Stimulated activated effector memory CD8-positive, alpha-beta T cell treated with anti-CD3 and anti-CD28 coated beads, Interleukin-12 subunit alpha, Interleukin-12 subunit beta, amount 100 ng/mL, for 72 hours (primary cell): Measurements from ENCODE around the gene CDC37L1.
A peak's percentile ranks its signal among the peaks of the same experiment; 100 is the strongest.
"Not testable (repeated sequence)": the region's sequence is repeated elsewhere in the genome, so short reads cannot be mapped to it uniquely, and the experiment has no call there.

Experiments used
- ATAC-seq: fragments of 150-1000 bp; cut with Tn5 transposase; 2 replicates; pipeline ENCODE4 v1.10.0; 2021
- DNase-seq, 2 donors: peaks; one replicate each; pipeline ENCODE4 v3.0.0; 2021 to 2022; ENCODE audit warnings: low spot score in 2 of 2
- H3K27ac Mint-ChIP-seq: one replicate; pipeline ENCODE4 v1.8.0; 2022; ENCODE audit warnings: mild to moderate bottlenecking, mixed read lengths
- H3K36me3 Mint-ChIP-seq: one replicate; pipeline ENCODE4 v1.8.0; 2022; ENCODE audit warnings: mild to moderate bottlenecking, mixed read lengths
- H3K4me1 Mint-ChIP-seq: one replicate; pipeline ENCODE4 v1.8.0; 2022; ENCODE audit warnings: mixed read lengths
- H3K4me3 Mint-ChIP-seq: one replicate; pipeline ENCODE4 v1.8.0; 2022; ENCODE audit warnings: mild to moderate bottlenecking, mixed read lengths
- H3K9me3 Mint-ChIP-seq: one replicate; pipeline ENCODE4 v1.8.0; 2022; ENCODE audit warnings: mixed read lengths

The CDC37L1 gene

DNA sequence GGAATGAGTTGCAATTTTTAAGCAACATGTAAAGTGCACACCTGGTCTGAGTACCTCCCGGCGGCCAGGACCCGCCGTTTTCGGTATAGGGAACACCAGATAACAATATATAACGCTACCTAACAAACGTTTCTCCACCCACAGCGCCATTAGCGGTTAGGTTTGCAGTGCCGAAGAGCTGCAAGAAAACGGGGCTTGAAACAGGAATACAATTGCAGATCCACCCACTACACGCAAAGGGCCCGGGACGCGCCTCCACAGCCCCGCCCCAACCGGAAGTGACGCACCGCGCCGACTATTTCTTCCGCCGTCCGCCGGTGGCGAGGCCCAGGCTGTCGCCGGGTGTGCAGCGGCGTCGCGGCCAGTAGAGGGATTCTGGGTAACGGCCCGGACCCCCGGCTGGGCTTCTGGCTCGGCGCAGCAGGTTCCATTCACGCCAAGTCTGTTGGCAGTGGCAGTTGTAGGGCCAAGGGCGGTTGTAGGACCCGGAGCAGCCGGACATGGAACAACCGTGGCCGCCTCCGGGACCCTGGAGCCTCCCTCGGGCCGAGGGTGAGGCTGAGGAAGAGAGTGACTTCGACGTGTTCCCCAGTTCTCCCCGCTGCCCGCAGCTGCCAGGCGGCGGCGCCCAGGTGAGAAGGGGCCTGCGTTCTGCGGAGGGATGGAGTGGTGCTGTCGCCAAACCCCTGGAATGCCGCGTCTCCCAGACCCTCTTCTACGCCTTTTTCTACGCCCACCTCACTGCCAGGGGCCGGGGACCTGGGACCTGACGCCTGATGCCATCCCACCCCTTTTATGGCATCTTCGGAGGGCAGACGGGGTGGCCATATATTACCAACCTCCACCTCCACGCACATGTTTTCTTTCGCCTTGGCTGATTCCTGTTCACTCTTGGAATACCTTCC lies at the start of gene CDC37L1:
CDC37L1 (plus strand) TSS at position 302 of the 905 bp plus-strand sequence; CDS start at position 501, 199 bp downstream.
- peaks cover 13% of the 10 kb centered on the region for H3K4me1 Mint-ChIP-seq
- no peak within 1 kb of the TSS for H3K27ac Mint-ChIP-seq
- ATAC-seq = peak; percentile 98
- peak; percentile 98 to 99 for DNase-seq
- H3K4me3 Mint-ChIP-seq = no peak within 1 kb of the TSS
- no peaks in the 10 kb centered on the region for H3K9me3 Mint-ChIP-seq
- peaks cover 2% of the 10 kb centered on the region for H3K36me3 Mint-ChIP-seq

DNA sequence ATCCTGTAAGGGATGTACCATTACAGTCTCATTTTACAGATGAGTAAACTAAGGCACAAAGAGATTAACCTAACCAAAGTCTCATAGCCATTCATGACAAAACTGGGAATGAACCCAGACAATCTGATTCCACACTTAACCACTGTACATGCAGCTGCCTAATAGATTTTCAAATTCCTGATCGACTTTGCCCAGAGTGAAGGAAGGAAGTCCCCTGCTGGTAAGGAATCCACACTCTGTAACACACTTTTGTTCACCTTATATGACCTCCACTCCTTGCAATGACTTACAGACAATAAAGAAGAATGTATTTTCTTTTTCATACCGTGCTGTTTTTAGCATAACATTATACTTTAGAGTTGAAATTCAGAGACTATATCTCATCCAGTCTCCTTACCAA lies 48.5 kb upstream of the CDC37L1 start:
- DNase-seq (no peak), ATAC-seq (no peak)
- Mint-ChIP-seq H3K4me1 (no peaks in the 10 kb centered on the region), H3K9me3 (no peaks in the 10 kb centered on the region), H3K36me3 (no peaks in the 10 kb centered on the region), H3K27ac (no peak overlapping the region), H3K4me3 (no peak overlapping the region)

DNA sequence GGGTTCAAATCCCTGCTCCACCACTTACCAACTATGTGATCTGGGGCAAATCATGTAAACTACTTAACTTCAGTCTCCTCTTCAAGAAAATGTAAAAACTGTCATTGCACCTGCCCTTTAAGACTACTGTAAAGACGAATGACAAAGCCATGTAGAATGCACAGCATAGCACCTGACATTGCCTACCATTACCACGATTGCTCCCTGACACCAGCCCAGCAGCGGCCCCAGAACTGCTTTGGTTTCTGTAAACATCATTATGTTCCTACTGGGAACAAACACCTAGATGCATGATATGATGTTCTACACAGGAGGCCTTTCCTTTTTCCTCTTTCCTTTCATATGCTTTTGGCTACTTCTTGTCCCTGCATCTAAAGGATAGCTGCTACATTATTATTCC lies 40.4 kb upstream of the CDC37L1 start:
- H3K4me1 Mint-ChIP-seq = no peaks in the 10 kb centered on the region
- no peaks in the 10 kb centered on the region for H3K36me3 Mint-ChIP-seq
- ATAC-seq (no peak), DNase-seq (no peak)
- no peaks in the 10 kb centered on the region for H3K9me3 Mint-ChIP-seq
- H3K4me3 Mint-ChIP-seq = no peak overlapping the region
- H3K27ac Mint-ChIP-seq = no peak overlapping the region

DNA sequence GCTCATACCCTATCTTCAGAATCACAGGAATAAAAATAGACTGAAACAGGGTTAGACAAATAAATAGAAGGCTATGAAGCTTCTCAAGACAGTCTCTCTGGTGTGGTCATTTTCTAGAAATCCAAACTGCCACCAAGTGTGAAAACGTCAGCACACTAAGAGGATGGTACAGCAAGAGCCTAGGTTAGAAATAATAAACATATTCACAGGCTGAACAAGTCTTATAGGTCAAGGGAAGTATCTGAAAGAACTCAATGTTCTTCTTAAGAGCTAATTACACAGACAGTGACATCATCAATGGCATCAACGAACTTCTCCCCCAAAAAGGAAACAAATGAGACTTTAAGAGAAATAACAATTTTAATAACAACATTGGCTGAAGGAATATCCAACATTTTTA lies 39.9 kb upstream of the CDC37L1 start:
- no peak for DNase-seq
- no peaks in the 10 kb centered on the region for H3K4me1 Mint-ChIP-seq
- H3K27ac Mint-ChIP-seq = no peak overlapping the region
- ATAC-seq = no peak
- H3K36me3 Mint-ChIP-seq = no peaks in the 10 kb centered on the region
- H3K4me3 Mint-ChIP-seq = no peak overlapping the region
- no peaks in the 10 kb centered on the region for H3K9me3 Mint-ChIP-seq

DNA sequence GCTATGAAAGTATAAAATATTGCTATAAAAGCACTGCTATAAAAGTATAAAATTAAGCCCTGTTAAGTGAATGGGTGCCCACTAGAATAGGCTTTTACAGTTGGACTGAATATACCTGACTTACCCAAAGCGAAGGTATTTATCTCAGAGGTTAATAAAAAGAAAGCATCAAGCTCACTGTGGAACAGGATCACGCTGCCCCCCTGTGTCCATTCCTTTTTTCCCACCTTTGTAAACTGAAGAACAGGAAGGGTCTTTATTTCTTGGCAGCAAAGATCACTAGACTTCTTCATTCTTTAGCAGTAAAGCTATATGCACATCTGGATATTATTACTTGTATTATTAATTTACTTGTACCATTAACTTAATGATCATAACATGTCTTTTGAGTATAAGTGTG lies 39.3 kb upstream of the CDC37L1 start:
- DNase-seq (no peak), ATAC-seq (no peak)
- H3K4me3 Mint-ChIP-seq = no peak overlapping the region
- no peaks in the 10 kb centered on the region for H3K36me3 Mint-ChIP-seq
- H3K27ac Mint-ChIP-seq = no peak overlapping the region
- no peaks in the 10 kb centered on the region for H3K9me3 Mint-ChIP-seq
- no peaks in the 10 kb centered on the region for H3K4me1 Mint-ChIP-seq

DNA sequence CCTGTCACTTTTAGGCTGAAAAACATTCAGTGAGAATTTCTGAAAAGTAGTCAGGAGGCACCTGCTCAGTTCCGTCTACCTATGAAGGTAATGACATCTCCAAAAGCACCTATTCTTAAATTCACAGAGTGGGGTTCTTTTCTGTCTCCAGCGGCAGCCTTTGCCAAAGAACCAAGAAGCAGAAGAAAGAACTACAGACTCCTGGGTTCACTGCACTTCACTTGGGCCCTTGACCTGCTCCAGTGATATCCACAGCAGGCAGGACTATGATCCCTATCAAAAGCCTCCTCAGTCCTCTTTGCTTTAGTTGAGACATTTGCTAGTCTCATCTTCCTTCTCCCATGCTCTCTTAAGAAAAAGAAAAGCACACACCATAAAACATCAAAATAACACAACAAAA lies 37.0 kb upstream of the CDC37L1 start:
- no peak for ATAC-seq
- H3K4me3 Mint-ChIP-seq = no peak overlapping the region
- no peaks in the 10 kb centered on the region for H3K4me1 Mint-ChIP-seq
- no peaks in the 10 kb centered on the region for H3K9me3 Mint-ChIP-seq
- no peaks in the 10 kb centered on the region for H3K36me3 Mint-ChIP-seq
- no peak overlapping the region for H3K27ac Mint-ChIP-seq
- DNase-seq = no peak

DNA sequence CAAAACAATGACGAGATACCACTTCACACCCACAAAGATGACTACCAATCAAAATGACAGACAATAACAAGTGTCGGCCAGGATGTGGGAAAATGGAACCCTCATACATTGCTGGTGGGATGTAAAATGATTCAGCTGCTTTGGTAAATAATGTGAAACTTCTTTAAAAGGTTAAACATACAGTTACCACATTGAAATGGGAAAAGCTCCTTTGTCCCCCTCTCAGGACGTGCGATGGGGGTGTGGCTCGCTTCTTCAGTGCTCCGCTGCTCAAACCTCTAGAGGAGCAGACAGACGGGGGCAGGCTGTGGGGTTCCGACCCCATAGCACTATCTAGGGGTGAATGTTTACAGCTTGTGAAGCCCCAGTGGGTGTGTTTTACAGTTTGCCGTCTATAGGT lies 25.3 kb upstream of the CDC37L1 start:
- peak overlapping the region; percentile 38 for H3K4me3 Mint-ChIP-seq
- no peaks in the 10 kb centered on the region for H3K9me3 Mint-ChIP-seq
- peak; percentile 98 for ATAC-seq

DNA sequence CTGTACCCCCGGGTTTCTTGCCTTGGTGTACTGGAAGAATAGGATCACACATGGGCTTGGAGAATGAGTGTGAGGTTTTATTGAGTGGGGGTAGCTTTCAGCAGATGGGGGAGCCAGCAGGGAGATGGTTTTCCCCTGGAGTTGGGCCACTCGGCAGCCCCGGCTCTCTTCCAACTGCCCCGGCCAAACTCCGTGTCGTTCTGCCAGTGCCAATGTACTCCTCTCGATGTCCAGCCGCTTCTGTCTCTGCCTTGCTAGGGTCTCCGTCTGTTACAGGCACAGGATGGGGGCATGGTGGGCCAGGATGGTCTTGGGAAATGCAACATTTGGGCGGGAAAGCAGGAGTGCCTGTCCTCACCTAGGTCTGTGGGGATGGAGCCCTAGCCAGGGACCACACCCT lies 24.8 kb upstream of the CDC37L1 start:
- Mint-ChIP-seq H3K36me3 (no peaks in the 10 kb centered on the region), H3K4me3 (peak overlapping the region; percentile 38), H3K27ac (peak overlapping the region; percentile 20), H3K9me3 (no peaks in the 10 kb centered on the region), H3K4me1 (peaks cover 22% of the 10 kb centered on the region)
- ATAC-seq = no peak
- DNase-seq = no peak

More for the DNA sequence above, 25.3 kb upstream of the CDC37L1 start:
- Mint-ChIP-seq H3K36me3 (no peaks in the 10 kb centered on the region), H3K27ac (peak overlapping the region; percentile 20), H3K4me1 (peaks cover 22% of the 10 kb centered on the region)
- DNase-seq = peak in 1 of 2 donors; percentile 72

DNA sequence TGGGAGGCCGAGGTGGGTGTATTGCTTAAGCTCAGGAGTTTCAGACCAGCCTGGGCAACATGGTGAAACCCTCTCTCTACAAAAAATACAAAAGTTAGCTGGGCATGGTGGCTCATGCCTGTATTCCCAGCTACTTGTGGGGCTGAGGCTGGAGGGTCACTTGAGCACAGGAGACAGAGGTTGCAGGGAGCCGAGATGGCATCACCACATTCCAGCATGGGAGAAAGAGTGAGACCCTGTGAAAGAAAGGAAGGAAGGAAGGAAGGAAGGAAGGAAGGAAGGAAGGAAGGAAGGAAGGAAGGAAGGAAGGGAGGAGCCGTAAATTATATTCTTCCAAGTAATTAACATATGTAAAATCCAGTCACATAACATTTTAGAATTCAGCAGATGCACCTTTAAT lies 23.2 kb upstream of the CDC37L1 start:
- DNase-seq, H3K4me3 Mint-ChIP-seq, H3K27ac Mint-ChIP-seq, H3K9me3 Mint-ChIP-seq, ATAC-seq, H3K36me3 Mint-ChIP-seq: not testable (repeated sequence)
- H3K4me1 Mint-ChIP-seq = peaks cover 24% of the 10 kb centered on the region

DNA sequence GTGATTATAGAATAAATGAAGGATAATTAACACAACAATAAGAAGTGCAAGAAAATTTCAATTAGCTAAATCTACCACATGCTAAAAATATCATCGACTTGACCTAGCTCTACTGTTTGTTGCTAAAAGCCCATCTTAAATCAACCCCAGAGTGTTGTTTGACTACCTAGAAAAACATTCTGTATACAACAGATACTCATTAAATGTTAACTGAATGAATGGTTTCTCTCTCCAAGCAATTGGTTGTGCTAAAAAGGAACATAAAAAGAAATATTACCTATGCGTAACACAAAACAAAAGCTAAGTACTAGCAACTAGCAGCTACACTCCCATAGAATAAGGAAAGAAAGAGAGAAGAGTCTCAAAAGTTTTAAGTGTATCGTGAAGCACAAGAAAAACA lies 22.7 kb upstream of the CDC37L1 start:
- Mint-ChIP-seq H3K4me3 (no peak overlapping the region), H3K9me3 (no peaks in the 10 kb centered on the region), H3K27ac (no peak overlapping the region), H3K4me1 (peaks cover 28% of the 10 kb centered on the region), H3K36me3 (no peaks in the 10 kb centered on the region)
- ATAC-seq = no peak
- DNase-seq = no peak

DNA sequence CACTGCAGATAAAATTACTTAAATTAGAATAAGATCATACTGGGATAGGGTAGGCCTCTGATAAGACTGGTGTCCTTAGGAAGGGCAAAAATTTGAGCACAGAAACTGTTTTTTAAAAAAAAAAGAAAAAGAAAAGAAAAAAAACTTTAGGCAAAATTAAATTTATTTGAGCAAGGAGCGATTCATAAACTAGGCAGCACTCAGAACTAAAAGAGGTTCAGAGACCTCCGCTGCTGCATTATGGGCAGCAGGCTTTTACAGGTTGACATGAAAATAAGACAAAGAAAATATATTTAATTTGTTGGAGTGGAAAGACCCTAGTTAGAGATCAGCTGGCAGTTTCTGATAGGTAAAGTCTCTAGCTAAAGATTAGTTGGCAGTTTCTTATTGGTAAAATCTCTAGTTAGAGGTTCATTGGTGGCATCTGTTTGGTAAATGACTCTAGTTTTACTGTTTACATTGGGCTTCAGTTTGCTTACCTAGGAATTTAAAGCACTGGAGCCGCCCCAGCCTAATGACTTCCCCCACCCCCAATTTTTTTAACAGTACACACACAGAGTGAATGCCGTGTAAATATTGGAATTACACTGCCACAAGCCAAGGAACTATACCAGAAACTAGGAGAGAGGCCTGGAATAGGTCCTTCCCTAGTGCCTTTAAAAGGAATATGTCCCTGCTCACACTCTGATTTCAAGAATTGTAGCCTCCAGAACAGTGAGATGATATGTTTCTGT lies 21.8 kb upstream of the CDC37L1 start:
- Mint-ChIP-seq H3K4me1 (peaks cover 38% of the 10 kb centered on the region), H3K36me3 (peaks cover 6% of the 10 kb centered on the region), H3K4me3 (no peak overlapping the region), H3K27ac (no peak overlapping the region), H3K9me3 (no peaks in the 10 kb centered on the region)
- DNase-seq (no peak), ATAC-seq (no peak)

DNA sequence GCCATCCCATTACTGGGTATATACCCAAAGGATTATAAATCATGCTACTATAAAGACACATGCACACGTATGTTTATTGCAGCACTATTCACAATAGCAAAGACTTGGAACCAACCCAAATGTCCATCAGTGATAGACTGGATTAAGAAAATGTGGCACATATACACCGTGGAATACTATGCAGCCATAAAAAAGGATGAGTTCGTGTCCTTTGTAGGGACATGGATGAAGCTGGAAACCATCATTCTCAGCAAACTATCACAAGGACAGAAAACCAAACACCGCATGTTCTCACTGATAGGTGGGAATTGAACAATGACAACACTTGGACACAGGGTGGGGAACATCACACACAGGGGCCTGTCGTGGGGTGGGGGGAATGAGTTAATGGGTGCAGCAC lies 18.7 kb upstream of the CDC37L1 start:
- H3K9me3 Mint-ChIP-seq, H3K36me3 Mint-ChIP-seq, ATAC-seq, H3K27ac Mint-ChIP-seq, H3K4me3 Mint-ChIP-seq, DNase-seq: not testable (repeated sequence)
- H3K4me1 Mint-ChIP-seq = peaks cover 45% of the 10 kb centered on the region

DNA sequence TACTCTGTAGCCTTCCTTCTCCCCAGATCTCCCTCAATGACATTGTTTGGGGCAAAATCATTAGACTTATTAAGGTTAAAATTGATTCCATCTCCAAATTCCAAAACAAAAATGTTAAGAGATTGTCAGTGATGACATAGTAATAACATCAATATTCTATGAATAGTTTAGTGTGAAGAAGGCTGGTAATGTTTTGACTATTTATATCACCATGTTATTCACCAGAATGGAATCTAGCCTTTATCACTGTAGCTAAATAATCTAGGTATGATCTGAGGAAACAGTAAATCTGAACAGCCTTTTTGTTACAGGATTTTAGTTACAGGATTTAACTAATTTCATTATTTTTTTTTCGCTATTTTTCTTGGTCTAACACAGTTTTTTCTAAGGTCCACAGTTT lies 18.2 kb upstream of the CDC37L1 start:
- H3K9me3 Mint-ChIP-seq = no peaks in the 10 kb centered on the region
- ATAC-seq (peak; percentile 48), DNase-seq (no peak)
- H3K27ac Mint-ChIP-seq = peak overlapping the region; percentile 96
- peaks cover 6% of the 10 kb centered on the region for H3K36me3 Mint-ChIP-seq
- H3K4me1 Mint-ChIP-seq = peaks cover 50% of the 10 kb centered on the region
- H3K4me3 Mint-ChIP-seq = peak overlapping the region; percentile 94

DNA sequence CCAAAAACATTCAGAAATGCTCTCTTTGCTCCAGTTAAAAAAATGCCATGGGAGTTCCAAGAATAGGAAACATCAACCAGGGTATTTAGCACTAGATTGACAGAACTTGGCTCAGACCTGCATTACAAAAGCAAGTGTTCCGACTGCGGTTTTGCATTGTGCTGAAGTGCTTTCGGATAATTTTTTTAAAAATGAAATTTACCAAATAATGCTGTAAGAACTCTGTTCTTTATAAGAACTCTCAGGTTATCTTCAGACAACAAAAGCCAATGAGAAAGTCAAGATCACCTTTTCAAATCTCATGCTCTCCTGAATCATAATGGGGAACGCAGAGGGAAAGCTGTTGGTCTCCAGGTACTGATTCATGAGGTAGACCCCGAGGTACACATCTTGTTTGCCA lies 17.8 kb upstream of the CDC37L1 start:
- no peak for ATAC-seq
- Mint-ChIP-seq H3K4me1 (peaks cover 55% of the 10 kb centered on the region), H3K9me3 (no peaks in the 10 kb centered on the region), H3K4me3 (peak overlapping the region; percentile 94), H3K27ac (peak overlapping the region; percentile 96), H3K36me3 (peaks cover 6% of the 10 kb centered on the region)
- DNase-seq = no peak

DNA sequence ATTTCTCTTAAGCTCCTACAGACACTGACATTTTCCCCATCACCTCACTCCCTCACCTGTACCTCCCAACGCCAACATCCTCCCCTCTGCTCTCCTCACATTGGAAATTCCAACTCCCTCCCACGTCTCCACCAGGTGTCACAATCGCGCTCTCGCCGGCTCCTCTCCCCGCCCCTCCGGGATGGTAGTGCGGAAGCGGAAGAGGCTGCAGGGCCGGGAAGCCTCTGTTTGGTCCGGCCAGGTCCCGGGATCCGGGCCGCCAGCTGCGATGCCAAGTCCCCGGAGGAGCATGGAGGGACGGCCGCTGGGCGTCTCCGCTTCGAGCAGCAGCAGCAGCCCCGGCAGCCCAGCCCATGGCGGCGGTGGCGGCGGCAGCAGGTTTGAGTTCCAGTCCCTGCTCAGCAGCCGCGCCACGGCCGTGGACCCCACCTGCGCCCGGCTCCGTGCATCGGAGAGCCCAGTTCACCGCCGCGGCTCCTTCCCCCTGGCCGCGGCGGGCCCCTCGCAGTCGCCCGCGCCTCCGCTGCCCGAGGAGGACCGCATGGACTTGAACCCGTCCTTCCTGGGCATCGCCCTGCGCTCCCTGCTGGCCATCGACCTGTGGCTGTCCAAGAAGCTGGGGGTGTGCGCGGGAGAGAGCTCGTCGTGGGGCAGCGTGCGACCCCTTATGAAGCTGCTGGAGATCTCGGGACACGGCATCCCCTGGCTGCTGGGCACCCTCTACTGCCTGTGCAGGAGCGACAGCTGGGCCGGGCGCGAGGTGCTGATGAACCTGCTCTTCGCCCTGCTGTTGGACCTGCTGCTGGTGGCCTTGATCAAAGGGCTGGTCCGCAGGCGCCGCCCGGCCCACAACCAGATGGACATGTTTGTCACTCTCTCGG lies 17.0 kb upstream of the CDC37L1 start, which contains the start of gene PLPP6:
PLPP6 (plus strand) TSS at position 187 of the 881 bp plus-strand sequence; CDS start at position 269, 82 bp downstream.
- DNase-seq = peak; percentile 45 to 86
- ATAC-seq = peak; percentile 81
- H3K27ac Mint-ChIP-seq = peak within 1 kb of the TSS; percentile 96
- no peaks in the 10 kb centered on the region for H3K9me3 Mint-ChIP-seq
- peak within 1 kb of the TSS; percentile 94 for H3K4me3 Mint-ChIP-seq
- H3K4me1 Mint-ChIP-seq = peaks cover 62% of the 10 kb centered on the region
- H3K36me3 Mint-ChIP-seq = peaks cover 6% of the 10 kb centered on the region
